Epithelial cell of esophagus (primary cell): ENCODE results near the gene OPN3.

Experiments used
- DNase-seq: peaks from one replicate; pipeline ENCODE4 v3.0.0; 2010; ENCODE audit warnings: low read depth
- H3K4me3 ChIP-seq: 2 replicates; pipeline ENCODE4 v1.5.1; 2011; ENCODE audit warnings: mild to moderate bottlenecking, low read length, control low read depth
- CTCF ChIP-seq: IDR thresholded peaks from 2 replicates; pipeline ENCODE4 v1.5.1; 2011; ENCODE audit warnings: low read depth, mild to moderate bottlenecking, low read length, control low read depth, inconsistent platforms; ENCODE audit not compliant: insufficient read depth; ENCODE audit errors: missing control alignments

The OPN3 gene

GRCh38 chr1:241658081-241658793 lies 18.1 kb upstream of the OPN3 start:
- peak; percentile 42 for DNase-seq
- H3K4me3 ChIP-seq: no peak overlapping the region
- no peak for TF ChIP-seq CTCF

- no peak for DNase-seq
- H3K4me3 ChIP-seq: no peak overlapping the region
- no peak for TF ChIP-seq CTCF
These were observed 14.5 kb upstream of the OPN3 start for GRCh38 chr1:241654641-241655040.

GRCh38 chr1:241654019-241654418 lies 13.8 kb upstream of the OPN3 start:
- TF ChIP-seq CTCF: no peak
- DNase-seq: no peak
- H3K4me3 ChIP-seq: no peak overlapping the region

GRCh38 chr1:241652012-241652411 lies 11.8 kb upstream of the OPN3 start, which contains the start of gene WDR64:
TSS of gene WDR64 (plus strand) at chr1:241652281. CDS start at chr1:241652485, 204 bp downstream.
- no peak for DNase-seq
- TF ChIP-seq CTCF: no peak
- no peak within 1 kb of the TSS for H3K4me3 ChIP-seq

- DNase-seq: no peak
- TF ChIP-seq CTCF: no peak
- no peak overlapping the region for H3K4me3 ChIP-seq
These were observed 8.0 kb upstream of the OPN3 start for GRCh38 chr1:241648159-241648558.

- DNase-seq: peak; percentile 74
- no peak for TF ChIP-seq CTCF
These were observed 7.5 kb upstream of the OPN3 start for GRCh38 chr1:241647658-241648057.

GRCh38 chr1:241646201-241646600 lies 6.0 kb upstream of the OPN3 start:
- no peak overlapping the region for H3K4me3 ChIP-seq
- no peak for TF ChIP-seq CTCF
- peak; percentile 64 for DNase-seq

More at GRCh38 chr1:241647658-241648057, 7.5 kb upstream of the OPN3 start:
- no peak overlapping the region for H3K4me3 ChIP-seq
